ENCODE data around the gene FOXRED2.
A peak's percentile ranks its signal among the peaks of the same experiment; 100 is the strongest.

FOXRED2 gene

DNA sequence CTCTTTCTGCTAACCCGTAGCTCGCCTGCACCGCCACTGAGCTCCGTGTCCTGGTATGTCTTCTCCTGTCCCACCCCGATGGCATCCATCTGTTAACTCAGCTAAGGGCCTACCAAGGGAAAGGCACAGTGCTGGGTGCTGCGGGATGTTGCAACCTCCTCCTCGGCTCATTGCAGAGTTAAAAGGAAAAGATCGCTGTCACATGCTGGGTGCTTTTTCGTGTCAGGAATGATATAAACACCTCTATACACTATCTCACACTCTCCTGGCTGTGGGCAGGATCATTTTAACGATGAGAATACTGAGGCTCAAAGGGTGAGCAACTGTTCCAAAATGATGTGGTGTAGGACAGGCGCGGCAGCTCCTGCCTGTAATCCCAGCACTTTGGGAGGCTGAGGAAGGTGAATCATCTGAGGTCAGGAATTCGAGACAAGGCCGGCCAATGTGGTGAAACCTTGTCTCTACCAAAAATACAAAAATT, 35.5 kb downstream of the FOXRED2 start:
- DNase-seq (ENCODE audit: extremely low spot score), result no peak
- TF ChIP-seq, protein P1, sequence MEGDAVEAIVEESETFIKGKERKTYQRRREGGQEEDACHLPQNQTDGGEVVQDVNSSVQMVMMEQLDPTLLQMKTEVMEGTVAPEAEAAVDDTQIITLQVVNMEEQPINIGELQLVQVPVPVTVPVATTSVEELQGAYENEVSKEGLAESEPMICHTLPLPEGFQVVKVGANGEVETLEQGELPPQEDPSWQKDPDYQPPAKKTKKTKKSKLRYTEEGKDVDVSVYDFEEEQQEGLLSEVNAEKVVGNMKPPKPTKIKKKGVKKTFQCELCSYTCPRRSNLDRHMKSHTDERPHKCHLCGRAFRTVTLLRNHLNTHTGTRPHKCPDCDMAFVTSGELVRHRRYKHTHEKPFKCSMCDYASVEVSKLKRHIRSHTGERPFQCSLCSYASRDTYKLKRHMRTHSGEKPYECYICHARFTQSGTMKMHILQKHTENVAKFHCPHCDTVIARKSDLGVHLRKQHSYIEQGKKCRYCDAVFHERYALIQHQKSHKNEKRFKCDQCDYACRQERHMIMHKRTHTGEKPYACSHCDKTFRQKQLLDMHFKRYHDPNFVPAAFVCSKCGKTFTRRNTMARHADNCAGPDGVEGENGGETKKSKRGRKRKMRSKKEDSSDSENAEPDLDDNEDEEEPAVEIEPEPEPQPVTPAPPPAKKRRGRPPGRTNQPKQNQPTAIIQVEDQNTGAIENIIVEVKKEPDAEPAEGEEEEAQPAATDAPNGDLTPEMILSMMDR (IDR thresholded peaks at IDR 0.05; ENCODE audit: control extremely low read depth, extremely low read depth, low read depth, missing control alignments), result no peak
- ChIA-PET POLR2A (interaction anchor here (1.2 kb wide), 1 partner anchor 107 kb away, joined by 3 read pairs; no protein-coding TSS in a partner anchor), CTCF (interaction anchor here (0.8 to 6.1 kb wide), 34 partner anchors 9 to 243 kb away, joined by 3 to 233 read pairs (median 6); partner anchors contain the start of genes MYH9 and TXN2)

DNA sequence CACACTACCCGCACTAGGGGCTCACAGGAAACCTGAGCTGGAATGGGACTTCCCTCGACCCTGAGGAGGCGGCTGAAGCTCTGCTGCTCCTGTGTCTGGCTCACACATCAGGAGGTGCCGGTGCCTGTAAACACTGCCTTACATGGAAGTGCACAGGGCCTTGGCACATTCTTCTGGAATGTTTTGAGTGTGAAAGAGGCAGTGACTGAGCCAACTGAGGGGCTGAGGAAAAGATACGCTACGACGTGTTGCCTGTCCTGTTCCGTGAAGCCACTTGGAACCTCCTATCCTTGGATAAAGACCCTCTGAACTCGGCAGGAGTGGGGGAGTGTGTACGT, 35.9 kb downstream of the FOXRED2 start:
- POLR2A ChIA-PET, result interaction anchor here (1.2 kb wide), 1 partner anchor 106 kb away, joined by 3 read pairs; no protein-coding TSS in a partner anchor
- DNase-seq (ENCODE audit: extremely low spot score), result no peak
- TF ChIP-seq, protein P1 (IDR thresholded peaks at IDR 0.05; ENCODE audit: control extremely low read depth, extremely low read depth, low read depth, missing control alignments), result no peak
- CTCF ChIA-PET, result interaction anchor here (0.8 to 6.1 kb wide), 38 partner anchors 9 to 242 kb away, joined by 3 to 233 read pairs (median 6); partner anchors contain the start of genes MYH9 and TXN2

- ChIA-PET CTCF (interaction anchor here (0.6 to 6.1 kb wide), 56 partner anchors 8 to 242 kb away, joined by 3 to 233 read pairs (median 4); partner anchors contain the start of genes MYH9 and TXN2), POLR2A (interaction anchor here (1.2 kb wide), 1 partner anchor 106 kb away, joined by 3 read pairs; no protein-coding TSS in a partner anchor)
- peak; percentile 86 for DNase-seq (ENCODE audit: extremely low spot score)
- TF ChIP-seq, protein P1 (IDR thresholded peaks at IDR 0.05; ENCODE audit: control extremely low read depth, extremely low read depth, low read depth, missing control alignments), result peak; percentile 95
These were observed 36.5 kb downstream of the FOXRED2 start for GRCh38 chr22:36470162-36470993.

GRCh38 chr22:36469094-36469710, 37.6 kb downstream of the FOXRED2 start:
- CTCF ChIA-PET, result interaction anchor here (1.2 to 6.1 kb wide), 9 partner anchors 9 to 176 kb away, joined by 3 to 233 read pairs (median 16); partner anchors contain the start of gene TXN2
- DNase-seq (ENCODE audit: extremely low spot score), result no peak
- TF ChIP-seq, protein P1 (IDR thresholded peaks at IDR 0.05; ENCODE audit: control extremely low read depth, extremely low read depth, low read depth, missing control alignments), result no peak
- POLR2A ChIA-PET, result no interaction called here

- ChIA-PET POLR2A (no interaction called here), CTCF (interaction anchor here (1.2 to 6.1 kb wide), 5 partner anchors 8 to 167 kb away, joined by 3 to 233 read pairs (median 5); no protein-coding TSS in a partner anchor)
- DNase-seq (ENCODE audit: extremely low spot score), result no peak
- TF ChIP-seq, protein P1 (IDR thresholded peaks at IDR 0.05; ENCODE audit: control extremely low read depth, extremely low read depth, low read depth, missing control alignments), result no peak
These were observed 38.9 kb downstream of the FOXRED2 start for GRCh38 chr22:36467946-36468345.

All from GM10248 (cell line).